G401 (cell line): Measurements from ENCODE around the gene VAV3. TPM values are rescaled to one million over a fixed set of nuclear protein-coding genes. Genes with fewer than 3 reads are reported as not detected.

Experiments used
- total RNA-seq: library from RNA; depleted of rRNA; stranded (reverse); fragments of >200 nt; shearing (Covaris generic); gene quantifications from 2 replicates; pipeline ENCODE4 v1.2.3, GENCODE V29; 2014; rRNA removed

VAV3 gene
- total RNA-seq, 1 experiment from 2014 or later = 0.34 TPM

Other genes with a start within 250 kb of the VAV3 start
- 60.1 and 81.0 TPM in 2 replicates for gene SLC25A24, start 235.2 kb upstream of the VAV3 start, total RNA-seq